Activated CD4-positive, alpha-beta T cell treated with anti-CD3 and anti-CD28 coated beads, Interleukin-2, Interleukin-4, amounts not matched to agents 100 ng/mL and 50 ng/mL, durations not matched to agents 16 hours and 8 hours (primary cell): ENCODE measurements around the gene CUL2.
"Not testable (repeated sequence)": the region's sequence is repeated elsewhere in the genome, so short reads cannot be mapped to it uniquely, and the experiment has no call there.

ENCODE experiments used
- DNase-seq: peaks from one replicate; pipeline ENCODE4 v3.0.0-alpha.2; 2020; ENCODE audit warnings: low spot score

Gene CUL2

GRCh38 chr10:34978080-34978479 is 112.1 kb downstream of the CUL2 start:
- DNase-seq: no peak

GRCh38 chr10:34976380-34976910 is 113.7 kb downstream of the CUL2 start:
- not testable (repeated sequence) for DNase-seq

GRCh38 chr10:34974364-34975065 is 115.6 kb downstream of the CUL2 start:
- not testable (repeated sequence) for DNase-seq

DNA sequence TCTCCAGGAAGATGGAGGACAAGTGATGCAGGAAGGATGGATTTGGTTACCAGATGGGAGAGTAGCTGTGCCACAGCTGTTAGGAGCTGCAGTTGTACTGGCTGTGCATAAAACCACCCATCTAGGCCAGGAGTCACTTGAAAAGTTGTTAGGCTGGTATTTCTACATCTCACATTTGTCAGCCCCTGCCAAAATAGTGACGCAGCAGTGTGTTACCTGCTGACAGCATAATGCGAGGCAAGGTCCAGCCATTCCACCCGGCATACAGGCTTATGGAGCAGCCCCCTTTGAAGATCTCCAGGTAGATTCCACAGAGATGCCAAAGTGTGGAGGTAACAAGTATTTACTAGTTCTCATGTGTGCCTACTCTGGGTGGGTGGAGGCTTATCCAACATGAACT is 116.4 kb downstream of the CUL2 start:
- not testable (repeated sequence) for DNase-seq

DNA sequence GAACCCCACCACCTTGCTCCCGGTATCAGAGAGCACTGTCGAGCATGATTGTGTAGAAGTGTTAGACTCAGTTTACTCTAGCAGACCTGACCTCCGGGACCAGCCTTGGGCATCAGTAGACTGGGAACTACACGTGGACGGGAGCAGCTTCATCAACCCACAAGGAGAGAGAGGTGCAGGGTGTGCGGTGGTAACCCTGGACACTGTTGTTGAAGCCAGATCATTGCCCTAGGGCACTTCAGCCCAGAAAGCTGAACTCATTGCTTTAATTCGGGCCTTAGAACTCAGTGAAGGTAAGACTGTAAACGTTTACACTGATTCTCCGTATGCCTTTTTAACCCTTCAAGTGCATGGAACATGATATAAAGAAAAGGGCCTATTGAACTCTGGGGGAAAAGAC is 117.0 kb downstream of the CUL2 start:
- not testable (repeated sequence) for DNase-seq

GRCh38 chr10:34972591-34972990 is 117.5 kb downstream of the CUL2 start:
- not testable (repeated sequence) for DNase-seq

DNA sequence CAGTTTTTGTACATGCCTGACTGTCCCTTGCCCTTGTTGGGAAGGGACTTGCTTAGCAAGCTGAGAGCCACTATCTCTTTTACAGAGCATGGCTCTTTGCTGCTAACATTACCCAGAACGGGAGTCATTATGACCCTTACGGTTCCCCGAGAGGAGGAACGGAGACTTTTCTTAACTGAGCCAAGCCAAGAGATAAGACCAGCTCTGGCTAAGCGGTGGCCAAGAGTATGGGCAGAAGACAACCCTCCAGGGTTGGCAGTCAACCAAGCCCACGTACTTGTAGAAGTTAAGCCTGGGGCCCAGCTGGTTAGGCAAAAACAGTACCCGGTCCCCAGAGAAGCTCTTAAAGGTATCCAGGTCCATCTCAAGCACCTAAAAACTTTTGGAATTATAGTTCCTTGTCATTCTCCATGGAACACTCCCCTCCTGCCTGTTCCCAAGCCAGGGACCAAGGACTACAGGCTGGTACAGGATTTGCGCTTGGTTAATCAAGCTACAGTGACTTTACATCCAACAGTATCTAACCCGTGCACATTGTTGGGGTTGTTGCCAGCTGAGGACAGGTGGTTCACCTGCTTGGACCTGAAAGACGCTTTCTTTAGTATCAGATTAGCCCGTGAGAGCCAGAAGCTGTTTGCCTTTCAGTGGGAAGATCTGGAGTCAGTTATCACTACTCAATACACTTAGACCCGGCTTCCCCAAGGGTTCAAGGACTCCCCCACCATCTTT is 118.4 kb downstream of the CUL2 start:
- not testable (repeated sequence) for DNase-seq

DNA sequence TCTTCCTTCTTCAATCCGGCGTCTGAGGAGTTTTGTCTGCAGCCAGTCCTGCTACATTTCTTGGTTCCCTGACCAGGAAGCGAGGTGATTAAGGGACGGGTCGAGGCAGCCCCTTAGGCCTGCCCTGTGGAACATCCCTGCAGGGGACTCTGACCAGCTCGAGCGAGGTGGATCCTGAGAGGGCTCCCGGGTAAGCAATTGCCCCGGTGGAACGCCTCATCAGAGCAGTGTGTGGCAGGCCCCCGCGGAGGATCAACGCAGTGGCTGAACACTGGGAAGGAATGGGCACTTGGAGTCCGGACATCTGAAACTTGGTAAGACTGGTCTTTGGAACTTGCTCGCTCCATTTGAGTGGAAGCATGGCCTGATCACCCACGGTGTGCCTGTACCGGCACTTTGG is 121.0 kb downstream of the CUL2 start:
- DNase-seq: no peak

GRCh38 chr10:34967335-34967880 is 122.7 kb downstream of the CUL2 start:
- DNase-seq: no peak

DNA sequence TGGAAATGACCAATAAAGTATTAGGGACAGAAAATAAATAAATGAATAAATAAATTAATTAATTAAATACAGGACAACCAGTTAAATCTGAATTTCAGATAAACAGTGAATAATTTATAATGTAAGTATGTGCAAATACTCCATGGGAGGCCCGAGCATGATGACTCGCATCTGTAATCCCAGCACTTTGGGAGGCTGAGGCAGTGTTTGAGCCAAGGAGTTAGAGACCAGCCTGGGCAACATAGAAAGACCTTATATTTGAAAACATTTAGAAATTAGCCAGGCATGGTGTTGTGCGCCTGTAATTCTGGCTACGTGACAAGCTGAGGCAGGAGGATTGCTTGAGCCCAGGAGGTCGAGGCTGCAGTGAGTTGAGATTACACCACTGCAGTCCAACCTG is 123.7 kb downstream of the CUL2 start:
- no peak for DNase-seq

DNA sequence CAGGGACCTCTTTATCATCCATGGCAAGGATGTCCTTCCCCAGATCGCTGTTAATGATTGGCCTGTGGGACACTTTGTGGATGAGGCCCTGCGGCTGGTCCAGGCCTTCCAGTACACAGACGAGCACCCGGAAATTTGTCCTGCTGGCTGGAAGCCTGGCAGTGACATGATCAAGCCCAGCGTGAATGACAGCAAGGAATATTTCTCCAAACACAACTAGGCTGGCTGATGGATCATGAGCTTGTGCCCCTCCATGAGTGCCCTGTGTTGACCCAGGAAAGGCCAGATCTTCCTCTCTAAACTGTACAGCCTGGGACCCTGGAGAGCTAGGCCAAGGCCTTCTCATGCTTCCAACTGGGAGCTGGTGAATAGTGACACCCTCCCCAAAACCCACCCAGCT is 124.1 kb downstream of the CUL2 start:
- DNase-seq: no peak

DNA sequence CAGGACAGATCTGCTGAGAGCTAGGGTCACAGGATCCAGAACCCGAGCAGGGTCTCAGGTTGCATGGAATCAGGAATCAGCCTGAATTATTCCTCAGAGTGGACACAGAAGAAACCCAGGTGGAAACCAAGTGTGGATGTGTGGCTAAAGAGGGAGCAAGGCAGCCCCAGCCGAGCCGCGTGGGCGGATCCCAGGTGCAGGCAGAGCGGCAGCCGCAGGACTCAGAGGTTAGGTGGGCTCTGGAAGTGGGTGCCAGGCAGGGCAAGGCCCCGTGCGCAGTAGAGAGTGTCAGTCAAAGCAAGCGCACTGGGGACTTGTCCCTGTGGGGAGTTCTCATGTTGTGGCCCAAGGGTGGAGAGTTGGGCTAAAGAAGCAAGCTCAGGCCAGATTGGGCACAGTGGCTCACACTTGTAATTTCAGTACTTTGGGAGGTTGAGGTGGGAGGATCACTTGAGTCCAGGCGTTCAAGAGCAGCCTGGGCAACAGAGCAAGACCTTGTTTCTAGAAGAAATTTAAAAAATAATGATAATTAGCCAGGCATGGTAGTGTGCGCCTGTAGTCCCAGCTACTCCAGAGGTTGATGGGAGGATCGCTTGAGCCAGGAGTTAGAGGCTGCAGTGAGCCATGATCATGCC is 125.9 kb downstream of the CUL2 start:
- DNase-seq: no peak

DNA sequence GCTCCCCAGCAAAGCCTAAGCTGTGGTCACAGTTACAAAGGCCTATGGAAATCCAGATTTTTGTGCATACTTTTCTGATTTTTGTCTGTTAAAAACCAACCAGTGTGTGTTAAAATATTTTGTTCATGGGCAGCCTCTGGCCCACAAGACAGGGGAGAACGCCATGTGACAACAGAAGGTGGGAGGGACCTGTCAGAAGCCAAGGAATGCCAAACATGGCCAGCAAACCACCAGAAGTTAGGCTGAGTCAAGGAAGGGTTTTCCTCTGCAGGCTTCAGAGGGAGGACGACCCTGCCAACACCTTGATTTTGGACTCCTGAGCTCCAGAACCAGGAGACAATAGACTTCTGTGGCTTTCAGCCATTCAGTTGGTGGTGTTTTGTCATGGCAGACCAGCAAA is 127.3 kb downstream of the CUL2 start:
- DNase-seq: no peak

DNA sequence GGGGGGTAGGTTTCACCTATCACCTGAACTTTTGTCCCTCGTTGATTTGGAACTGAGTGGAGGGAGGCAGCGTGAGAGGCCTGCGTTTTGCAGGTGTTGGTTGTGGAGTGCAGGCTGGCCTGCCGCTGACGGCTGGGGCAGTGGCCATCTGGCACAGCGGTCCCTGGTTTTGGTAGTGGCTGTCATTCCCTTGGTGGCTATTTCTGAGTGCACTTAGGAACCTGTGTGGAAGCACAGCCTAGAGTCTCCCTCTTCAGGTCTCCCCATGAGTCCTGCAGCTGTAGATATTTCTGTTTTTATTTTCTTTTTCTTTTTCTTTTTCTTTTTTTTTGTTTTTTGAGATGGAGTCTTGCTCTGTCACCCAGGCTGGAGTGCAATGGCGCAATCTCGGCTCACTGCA is 129.2 kb downstream of the CUL2 start:
- no peak for DNase-seq

DNA sequence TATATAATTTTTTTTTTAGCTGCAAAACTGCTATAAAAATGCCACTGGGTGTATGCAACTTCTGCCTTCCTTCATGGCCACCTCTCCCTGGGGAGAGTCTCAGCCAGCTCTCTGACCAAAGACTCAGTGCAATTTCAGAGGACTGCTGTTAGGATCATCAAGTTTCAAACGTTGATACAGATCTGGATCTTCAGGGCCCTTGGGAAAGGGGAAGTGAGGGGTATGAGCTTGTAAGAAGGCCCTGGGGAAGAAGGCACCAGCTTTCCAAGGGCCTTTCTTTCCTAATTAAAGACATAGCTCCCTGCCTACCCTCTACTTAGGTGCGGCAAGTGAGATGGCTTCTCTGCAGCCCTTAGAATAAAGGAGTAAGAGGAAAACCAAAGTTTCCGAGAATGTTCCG is 130.4 kb downstream of the CUL2 start:
- no peak for DNase-seq

DNA sequence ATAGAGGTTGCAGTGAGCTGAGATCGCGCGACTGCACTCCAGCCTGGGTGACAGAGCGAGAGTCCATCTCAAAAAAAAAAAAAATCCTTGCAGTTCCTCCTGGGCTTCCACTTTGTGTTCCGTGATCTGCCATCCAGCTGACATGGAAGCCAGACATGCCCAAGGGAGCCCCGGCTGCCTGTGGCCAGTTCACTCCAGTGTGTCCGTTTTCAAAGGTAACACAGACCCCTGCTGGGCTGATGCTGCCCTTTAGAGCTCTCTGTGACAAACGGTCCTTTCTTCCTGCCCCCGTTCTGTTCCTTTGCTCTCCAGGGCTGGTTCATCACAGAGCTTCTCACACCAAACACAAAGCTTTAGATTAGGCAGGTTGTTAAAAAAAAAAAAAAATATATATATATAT is 130.8 kb downstream of the CUL2 start:
- DNase-seq: no peak
